GM23338 (cell line): ENCODE measurements around the gene TMEM62. TPM values are rescaled to one million over a fixed set of nuclear protein-coding genes. Genes with fewer than 3 reads are reported as not detected.
"Not testable (repeated sequence)": the region's sequence is repeated elsewhere in the genome, so short reads cannot be mapped to it uniquely, and the experiment has no call there.

Experiments used
- ATAC-seq: fragments of 200-7000 bp; cut with Tn5 transposase; 3 replicates; pipeline ENCODE4 v1.9.1; 2020
- DNase-seq: peaks from one replicate; pipeline ENCODE4 v3.0.0-alpha.2; 2015; ENCODE audit warnings: low spot score
- H2AFZ ChIP-seq: fragments of 200-600 bp; sonication (generic); 2 replicates; pipeline ENCODE4 v1.8.0; 2016; ENCODE audit warnings: antibody characterized with exemption, mild to moderate bottlenecking, moderate library complexity
- H3F3A ChIP-seq: fragments of 200-600 bp; sonication (generic); replicated peaks from 2 replicates; pipeline ENCODE4 v1.8.0; 2017; ENCODE audit warnings: antibody characterized with exemption, mixed run types, low read depth
- H3K27ac ChIP-seq: fragments of 200-600 bp; sonication (generic); 2 replicates; pipeline ENCODE4 v1.6.1; 2016; ENCODE audit warnings: low read depth
- H3K27me3 ChIP-seq: fragments of 200-600 bp; sonication (generic); 2 replicates; pipeline ENCODE4 v1.8.0; 2016; ENCODE audit warnings: mild to moderate bottlenecking, mixed run types, moderate library complexity; ENCODE audit not compliant: insufficient read depth
- H3K36me3 ChIP-seq: fragments of 200-600 bp; sonication (generic); 2 replicates; pipeline ENCODE4 v1.8.0; 2016; ENCODE audit warnings: mild to moderate bottlenecking; ENCODE audit not compliant: insufficient read depth
- H3K4me1 ChIP-seq: fragments of 200-600 bp; sonication (generic); 2 replicates; pipeline ENCODE4 v1.8.0; 2016; ENCODE audit warnings: mild to moderate bottlenecking, moderate library complexity; ENCODE audit not compliant: insufficient read depth
- H3K4me2 ChIP-seq: fragments of 200-600 bp; sonication (generic); 2 replicates; pipeline ENCODE4 v1.7.1; 2017; ENCODE audit warnings: mixed run types
- H3K4me3 ChIP-seq: fragments of 200-600 bp; sonication (generic); 2 replicates; pipeline ENCODE4 v1.6.1; 2016; ENCODE audit warnings: mixed run types
- H3K79me2 ChIP-seq: fragments of 200-600 bp; sonication (generic); replicated peaks from 2 replicates; pipeline ENCODE4 v1.8.0; 2017; ENCODE audit warnings: mild to moderate bottlenecking; ENCODE audit not compliant: insufficient read depth
- H3K9me2 ChIP-seq: fragments of 200-600 bp; sonication (generic); 2 replicates; pipeline ENCODE4 v1.8.0; 2017; ENCODE audit not compliant: insufficient read depth
- H4K20me1 ChIP-seq: fragments of 200-600 bp; sonication (generic); replicated peaks from 2 replicates; pipeline ENCODE4 v1.8.0; 2017; ENCODE audit warnings: mild to moderate bottlenecking; ENCODE audit not compliant: insufficient read depth
- H3K27ac Mint-ChIP-seq: 2 replicates; pipeline ENCODE4 v1.8.0; 2020; ENCODE audit warnings: inconsistent platforms, mild to moderate bottlenecking, moderate library complexity, mixed read lengths
- H3K27me3 Mint-ChIP-seq: 3 replicates; pipeline ENCODE4 v1.8.0; 2022; ENCODE audit warnings: low read depth, mild to moderate bottlenecking, moderate library complexity, mixed read lengths, inconsistent platforms; ENCODE audit not compliant: insufficient read depth, poor library complexity
- H3K36me3 Mint-ChIP-seq: 3 replicates; pipeline ENCODE4 v1.8.0; 2021; ENCODE audit warnings: low read depth, mild to moderate bottlenecking, inconsistent platforms, moderate library complexity, mixed read lengths
- H3K4me1 Mint-ChIP-seq: 3 replicates; pipeline ENCODE4 v1.8.0; 2020; ENCODE audit warnings: mild to moderate bottlenecking, inconsistent platforms, mixed read lengths
- H3K4me3 Mint-ChIP-seq: 3 replicates; pipeline ENCODE4 v1.8.0; 2021; ENCODE audit warnings: moderate library complexity, mild to moderate bottlenecking, inconsistent platforms, mixed read lengths
- H3K9me3 Mint-ChIP-seq: 3 replicates; pipeline ENCODE4 v1.8.0; 2020; ENCODE audit warnings: moderate library complexity, mild to moderate bottlenecking, inconsistent platforms, mixed read lengths
- CREB1 ChIP-seq: fragments of 250-450 bp; sonication (Bioruptor Pico); IDR thresholded peaks from 2 replicates; pipeline ENCODE4 v1.5.0; 2020; ENCODE audit warnings: low read depth, mild to moderate bottlenecking, moderate library complexity
- EZH2 ChIP-seq: fragments of 200-600 bp; sonication (generic); IDR thresholded peaks from one replicate; pipeline ENCODE4 v1.8.0; 2017; ENCODE audit warnings: antibody characterized with exemption, mild to moderate bottlenecking, low read depth; ENCODE audit not compliant: unreplicated experiment
- ZNF462 ChIP-seq: fragments of 250-450 bp; sonication (Bioruptor Pico); IDR thresholded peaks from 2 replicates; pipeline ENCODE4 v1.5.0; 2020; ENCODE audit warnings: mild to moderate bottlenecking, moderate library complexity
- polyA plus RNA-seq: library from polyadenylated mRNA; unstranded; fragments of >200 nt; fragmentation: Nextera tagmentation; extraction: Ambion mirVana; gene quantifications from 2 replicates; pipeline ENCODE4 v1.2.1, GENCODE V29; 2016
- total RNA-seq: library from RNA; depleted of rRNA; stranded (reverse); fragments of >200 nt; shearing (Covaris generic); gene quantifications from 2 replicates; pipeline ENCODE4 v1.2.3, GENCODE V29; 2014

Gene TMEM62
- total and polyA plus RNA-seq, 2 experiments from 2014 or later: 3.4 to 14.3 TPM

- TF ChIP-seq ZNF462 (CRISPR knock-in tag) (no peak), EZH2 (no peak), CREB1 (CRISPR knock-in tag) (no peak)
Measured at GRCh38 chr15:43196760-43197548, 63.6 kb downstream of the TMEM62 start (continued).

- DNase-seq, H3K9me3 Mint-ChIP-seq, H3K27ac ChIP-seq, H3K9me2 ChIP-seq, H3K4me3 ChIP-seq, H3K4me1 ChIP-seq, H3K4me3 Mint-ChIP-seq, H3F3A ChIP-seq, H3K4me2 ChIP-seq, H3K4me1 Mint-ChIP-seq, H3K27ac Mint-ChIP-seq, H3K36me3 ChIP-seq, H3K27me3 Mint-ChIP-seq, H2AFZ ChIP-seq, ATAC-seq, H3K79me2 ChIP-seq, H4K20me1 ChIP-seq, H3K27me3 ChIP-seq: not testable (repeated sequence)
- peaks cover 16% of the 10 kb centered on the region for H3K36me3 Mint-ChIP-seq
Measured at GRCh38 chr15:43197773-43198172, 64.4 kb downstream of the TMEM62 start.

- not testable (repeated sequence) for H3K9me2 ChIP-seq, H3K36me3 ChIP-seq, H3K4me3 ChIP-seq, H3K27ac ChIP-seq, H2AFZ ChIP-seq, H4K20me1 ChIP-seq, H3K9me3 Mint-ChIP-seq, H3K27me3 ChIP-seq, ATAC-seq, H3K4me1 Mint-ChIP-seq, H3K4me1 ChIP-seq, H3K79me2 ChIP-seq, DNase-seq, H3K4me2 ChIP-seq, H3F3A ChIP-seq, H3K27me3 Mint-ChIP-seq, H3K27ac Mint-ChIP-seq, H3K4me3 Mint-ChIP-seq
- peaks cover 16% of the 10 kb centered on the region for H3K36me3 Mint-ChIP-seq
Measured at GRCh38 chr15:43198556-43198955, 65.2 kb downstream of the TMEM62 start.
